Umbilical cord (tissue), 2 donors: ENCODE results near the gene GABRB3. TPM values are rescaled to one million over a fixed set of nuclear protein-coding genes. Genes with fewer than 3 reads are reported as not detected.
A peak's percentile ranks its signal among the peaks of the same experiment; 100 is the strongest.

Source experiments
- DNase-seq: peaks from one replicate; pipeline ENCODE4 v3.0.0-alpha.2; 2015; ENCODE audit warnings: low spot score
- total RNA-seq: library from RNA; depleted of rRNA; stranded (reverse); fragments of >200 nt; gene quantifications from one replicate; pipeline ENCODE4 v1.2.3, GENCODE V29; 2014; ENCODE audit warnings: low replicate concordance; ENCODE audit not compliant: insufficient read depth

The GABRB3 gene
- total RNA-seq, 1 donor from 2014 or later = 4.8 TPM

DNA sequence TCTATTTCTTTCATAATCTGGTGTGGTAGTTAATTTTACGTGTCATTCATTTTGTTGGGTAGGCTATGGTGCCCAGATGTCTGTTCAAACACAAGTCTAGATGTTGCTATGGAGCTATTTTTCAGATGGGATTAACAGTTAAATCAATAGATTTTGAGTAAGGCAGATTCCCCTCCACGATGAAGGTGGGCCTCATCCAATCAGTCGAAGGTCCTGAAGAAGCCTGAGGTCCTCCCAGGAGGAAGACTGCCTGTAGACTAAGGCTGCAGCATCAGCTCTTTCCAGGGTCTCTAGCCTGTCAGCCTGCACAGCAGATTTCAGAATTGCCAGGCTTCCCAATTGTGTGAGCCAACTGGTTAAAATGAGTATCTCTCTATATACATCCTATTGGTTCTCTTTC, 92.9 kb downstream of the GABRB3 start:
- no peak for DNase-seq

DNA sequence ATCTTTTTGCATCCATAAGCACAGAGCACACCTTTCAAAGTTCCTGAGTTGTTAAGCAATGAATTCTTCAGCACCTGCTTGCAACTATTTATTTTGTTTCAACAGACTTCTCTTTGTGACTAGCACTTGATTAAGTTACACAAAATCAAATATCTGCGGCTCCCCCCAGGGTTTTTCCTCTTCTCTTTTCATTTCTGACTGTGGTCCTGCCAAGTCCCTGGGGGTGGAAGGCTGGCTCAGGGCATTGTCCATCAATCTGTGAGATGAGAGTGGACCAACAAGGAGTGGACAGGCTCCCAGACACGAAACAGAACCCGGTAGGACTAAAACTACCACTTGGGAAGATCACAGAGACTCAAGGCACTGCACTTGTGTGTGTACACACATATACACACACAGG, 96.8 kb downstream of the GABRB3 start:
- DNase-seq = no peak

- no peak for DNase-seq
Measured at GRCh38 chr15:26674467-26674866, 98.4 kb downstream of the GABRB3 start.

DNA sequence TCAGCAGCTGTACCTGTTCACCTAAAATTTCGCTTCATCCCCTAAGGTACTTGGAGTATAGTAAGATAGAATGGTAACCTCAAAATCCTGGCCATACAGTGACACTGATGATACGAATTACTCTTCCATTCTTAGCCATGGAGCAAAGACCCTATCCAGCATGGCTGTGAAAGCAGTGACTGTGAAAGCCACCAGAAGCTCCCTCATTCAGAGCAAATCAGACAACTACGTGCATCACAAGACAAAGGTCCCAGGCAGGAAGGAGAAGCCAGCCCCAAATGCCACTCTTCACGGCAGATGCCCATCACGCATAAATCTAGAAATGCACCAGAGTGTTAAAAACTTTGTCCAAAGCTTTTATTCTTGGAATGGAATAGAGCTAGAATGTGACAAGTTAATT, 99.4 kb downstream of the GABRB3 start:
- DNase-seq = no peak

DNA sequence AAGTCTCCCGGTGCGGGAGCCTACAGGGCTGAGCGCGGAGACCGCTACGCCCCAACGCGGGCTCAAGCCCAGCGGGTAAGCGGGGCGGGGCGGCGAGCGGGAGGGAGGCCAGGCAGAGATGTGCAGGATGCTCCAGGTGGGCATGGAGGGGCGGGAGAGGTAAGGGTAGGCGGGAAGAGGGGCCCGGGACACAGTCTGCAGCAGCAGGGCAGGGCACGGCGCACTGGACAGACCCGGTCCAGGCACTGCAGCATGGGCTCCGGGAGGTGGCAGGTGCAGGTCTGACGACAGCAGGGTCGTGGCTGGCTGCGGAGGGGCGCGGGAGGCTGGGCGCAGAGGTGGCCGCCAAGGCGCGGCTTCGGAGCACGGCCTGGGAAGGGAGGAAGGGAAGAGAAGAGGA, 102.8 kb downstream of the GABRB3 start:
- no peak for DNase-seq

DNA sequence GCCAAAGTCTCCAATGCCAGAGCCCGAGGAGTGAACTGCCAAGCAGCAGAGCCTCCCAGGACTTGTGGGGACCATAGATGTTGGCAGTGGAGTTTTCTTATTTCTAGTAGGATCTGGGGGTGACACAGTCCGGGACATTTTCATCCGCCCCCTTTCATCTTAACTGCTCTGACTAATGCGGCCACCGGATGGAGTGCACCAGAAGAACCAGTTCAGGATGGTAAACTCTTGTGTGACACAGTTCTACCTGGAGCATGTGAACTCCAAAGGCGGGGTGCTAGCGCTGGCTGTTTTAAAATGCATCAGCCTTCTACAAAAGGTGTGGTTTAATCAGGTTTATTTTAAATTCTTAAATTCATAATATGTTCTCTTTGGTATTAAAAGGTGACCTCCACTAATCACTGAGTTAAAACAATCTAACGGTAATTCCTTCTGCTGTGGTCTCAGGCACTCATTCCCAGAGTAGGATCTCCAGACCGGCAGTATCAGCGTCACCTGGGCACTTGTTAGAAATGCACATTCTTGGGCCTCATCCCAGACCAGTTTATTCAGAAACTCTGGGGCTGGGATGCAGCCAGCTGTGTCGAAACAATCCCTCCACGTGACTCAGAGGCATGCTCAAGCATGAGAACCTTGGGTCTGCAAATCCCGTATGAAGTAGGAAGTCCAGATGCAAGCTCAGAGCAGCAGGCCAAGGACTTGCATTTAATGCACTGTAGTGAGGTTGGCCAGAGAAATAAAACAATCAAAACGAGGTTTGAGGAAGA, 105.5 kb downstream of the GABRB3 start:
- DNase-seq = peak; percentile 54

- peak; percentile 19 for DNase-seq
Measured at GRCh38 chr15:26665957-26666791, 106.7 kb downstream of the GABRB3 start.

GRCh38 chr15:26662283-26662682, 110.6 kb downstream of the GABRB3 start:
- no peak for DNase-seq

GRCh38 chr15:26661748-26662147, 111.1 kb downstream of the GABRB3 start:
- DNase-seq = no peak

- DNase-seq = no peak
Measured at GRCh38 chr15:26661107-26661506, 111.8 kb downstream of the GABRB3 start.

GRCh38 chr15:26660241-26660640, 112.6 kb downstream of the GABRB3 start:
- DNase-seq = no peak

DNA sequence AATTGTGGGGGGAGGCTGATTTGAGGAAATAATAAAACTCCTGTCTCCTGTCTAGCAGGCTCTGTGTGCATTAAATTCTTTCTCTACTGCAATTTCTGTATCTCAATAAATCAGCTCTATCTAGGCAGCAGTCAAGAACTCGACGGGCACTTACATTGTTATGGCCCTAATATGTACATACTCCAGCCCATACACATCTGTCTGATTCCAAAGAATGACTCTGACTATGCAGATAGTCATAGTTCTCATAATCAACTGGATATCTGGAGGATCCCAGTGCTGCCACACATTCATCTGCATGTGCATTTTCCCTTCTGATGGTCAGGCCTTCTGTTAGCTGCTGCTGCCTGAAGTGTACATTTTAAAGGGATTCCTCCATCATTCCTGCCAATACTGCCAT, 114.6 kb downstream of the GABRB3 start:
- DNase-seq = no peak

DNA sequence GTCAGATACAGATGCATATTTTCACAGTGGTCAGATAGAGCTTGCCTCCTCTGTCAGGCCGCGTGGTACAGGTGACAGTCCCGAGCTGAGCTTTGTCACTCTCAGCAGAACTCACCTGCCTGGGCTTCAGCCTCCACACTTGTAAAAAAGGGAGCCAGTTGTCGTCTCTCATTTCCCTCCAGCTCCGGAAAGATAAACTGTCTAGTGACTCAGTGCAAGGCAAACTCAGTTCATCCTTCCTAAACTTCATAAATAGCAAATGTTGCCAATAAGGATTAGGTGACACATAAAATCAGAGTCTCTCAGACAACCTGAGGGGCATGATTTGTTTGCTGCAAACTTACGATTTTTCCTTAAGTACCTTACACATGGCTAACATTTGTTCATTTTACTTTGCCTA, 116.8 kb downstream of the GABRB3 start:
- DNase-seq = no peak

DNA sequence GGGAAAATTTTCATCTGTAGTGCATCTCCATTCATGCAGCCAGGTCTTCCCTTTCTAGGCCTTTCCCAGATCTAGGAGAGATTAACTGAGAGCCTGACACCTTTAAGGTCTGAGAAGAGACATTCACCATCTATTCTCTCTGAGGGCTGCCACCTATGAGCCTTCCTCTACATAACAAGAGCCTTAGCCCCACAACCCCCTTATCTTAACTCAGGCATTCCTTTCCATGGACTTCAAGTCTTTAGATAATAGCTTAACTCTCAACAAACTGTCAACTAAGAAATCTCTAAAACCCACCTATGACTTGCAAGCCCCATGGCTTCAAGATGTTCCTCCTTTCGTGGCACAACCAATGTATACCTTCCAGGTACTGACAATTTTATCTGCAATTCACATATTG, 121.0 kb downstream of the GABRB3 start:
- no peak for DNase-seq

DNA sequence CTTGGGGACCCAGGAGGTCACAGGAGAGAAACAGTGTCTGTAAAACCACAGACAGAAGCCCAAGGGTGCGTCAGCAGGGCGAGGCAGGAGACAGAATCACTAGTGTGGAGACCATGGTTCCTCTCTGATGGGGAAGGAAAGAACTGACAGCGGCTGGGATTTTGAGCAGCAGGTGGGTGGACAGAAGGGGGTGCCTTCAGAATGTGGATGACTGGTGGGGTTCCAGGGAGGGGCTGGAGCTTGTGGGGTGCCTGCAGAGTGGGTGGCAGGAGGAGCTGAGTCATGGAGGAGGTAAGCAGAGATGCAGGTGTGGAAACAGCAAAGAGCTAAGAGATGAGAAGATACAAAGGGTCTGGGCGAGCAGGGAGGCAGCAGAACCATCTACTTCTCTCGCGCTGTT, 124.2 kb downstream of the GABRB3 start:
- no peak for DNase-seq

GRCh38 chr15:26644948-26645347, 127.9 kb downstream of the GABRB3 start:
- DNase-seq = no peak

DNA sequence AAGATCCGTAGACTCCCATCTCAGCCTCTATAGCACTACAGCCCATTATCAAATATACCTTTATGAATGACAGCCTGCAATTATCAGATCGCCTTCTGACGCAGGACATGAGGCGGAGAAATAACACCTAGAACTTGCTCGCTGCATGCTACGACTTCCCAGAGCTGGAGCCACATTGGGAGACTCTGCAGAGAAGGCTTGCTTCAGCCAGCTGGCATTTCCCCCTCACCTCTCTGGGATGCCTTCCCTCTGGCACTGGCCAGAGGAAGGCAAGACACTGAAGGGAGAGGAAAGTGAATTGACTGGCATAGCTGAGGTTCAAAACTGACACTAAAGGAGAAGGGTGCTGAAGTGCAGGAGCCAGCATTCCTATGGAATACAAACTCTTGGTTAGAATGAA, 131.7 kb downstream of the GABRB3 start:
- DNase-seq = no peak

GRCh38 chr15:26640601-26641000, 132.3 kb downstream of the GABRB3 start:
- DNase-seq = no peak

GRCh38 chr15:26639966-26640365, 132.9 kb downstream of the GABRB3 start:
- no peak for DNase-seq

DNA sequence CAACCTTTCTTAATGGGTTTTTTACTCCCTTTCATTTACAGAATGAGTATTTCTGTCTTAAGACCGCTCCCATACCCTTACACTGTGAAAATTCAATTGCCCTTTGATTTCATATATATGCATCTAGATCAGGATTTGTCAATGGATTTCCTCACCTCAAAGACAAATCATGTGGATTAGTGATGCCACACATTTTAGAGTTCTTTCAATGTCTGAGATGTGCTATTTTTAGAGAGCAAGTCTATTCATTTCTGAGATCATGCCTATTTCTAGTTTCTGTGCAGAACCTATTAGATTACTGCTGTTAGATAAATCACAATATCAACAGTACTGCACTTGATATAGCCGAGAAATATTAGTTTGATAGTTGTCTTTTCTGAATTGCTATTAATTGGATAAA, 137.3 kb downstream of the GABRB3 start:
- DNase-seq = no peak

DNA sequence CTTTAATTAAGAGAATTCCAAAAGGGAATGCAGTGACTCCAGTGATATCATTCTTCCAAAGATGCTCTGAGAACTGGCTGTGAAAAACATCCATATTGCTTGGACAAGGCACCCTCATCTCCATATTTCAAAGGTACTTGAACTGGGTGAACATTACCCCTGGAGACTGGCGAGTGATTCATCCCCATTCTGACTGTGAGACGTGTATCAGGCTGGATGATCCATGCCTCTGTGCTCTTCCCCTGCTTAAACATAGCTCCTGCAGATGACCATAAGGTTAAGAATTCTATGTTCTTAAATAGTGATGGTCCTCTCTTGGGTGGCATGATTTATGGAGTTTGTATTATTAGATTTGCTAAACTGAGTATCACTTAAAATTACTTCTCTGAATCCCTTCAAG, 137.8 kb downstream of the GABRB3 start:
- no peak for DNase-seq

DNA sequence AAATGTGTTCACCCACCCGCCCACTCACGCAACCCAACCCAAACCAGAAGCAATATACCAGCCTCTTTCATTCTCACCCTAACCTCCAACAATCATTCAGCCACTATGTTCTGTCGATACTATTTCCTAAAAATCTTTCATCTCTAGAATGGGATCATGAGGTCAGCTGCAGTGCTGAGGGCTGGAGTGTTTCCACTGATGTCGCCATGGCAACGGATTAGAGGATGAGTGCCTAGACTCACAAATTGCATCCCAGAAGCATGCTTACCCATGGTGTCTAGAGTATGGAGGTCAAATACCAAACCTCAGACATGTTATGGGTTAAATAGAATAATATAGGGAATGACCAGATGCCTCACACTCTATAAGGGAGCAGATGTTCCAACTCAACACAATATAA, 138.5 kb downstream of the GABRB3 start:
- DNase-seq = peak; percentile 22

GRCh38 chr15:26632500-26632899, 140.4 kb downstream of the GABRB3 start:
- DNase-seq = no peak
